ENCODE data around the gene MAD2L1BP. TPM values are rescaled to one million over a fixed set of nuclear protein-coding genes. Genes with fewer than 3 reads are reported as not detected.

Gene MAD2L1BP
- total RNA-seq, 1 donor: 33.1 TPM

- DNase-seq (ENCODE audit: low read depth in 2 of 3, low spot score in 2 of 3): no peak
Observed at GRCh38 chr6:43665376-43665775, 29.7 kb downstream of the MAD2L1BP start.

- DNase-seq (ENCODE audit: low read depth in 2 of 3, low spot score in 2 of 3): no peak
Observed at GRCh38 chr6:43666196-43666920, 30.7 kb downstream of the MAD2L1BP start.

- DNase-seq (ENCODE audit: low read depth in 2 of 3, low spot score in 2 of 3): peak; percentile 61 to 80 (median 61)
Observed at GRCh38 chr6:43667245-43668150, 31.9 kb downstream of the MAD2L1BP start.

GRCh38 chr6:43668151-43669028, 32.8 kb downstream of the MAD2L1BP start:
- DNase-seq (ENCODE audit: low read depth in 2 of 3, low spot score in 2 of 3): peak in 2 of 3 donors; percentile 69 to 79

GRCh38 chr6:43669050-43669921, 33.6 kb downstream of the MAD2L1BP start:
- no peak for DNase-seq (ENCODE audit: low read depth in 2 of 3, low spot score in 2 of 3)

- DNase-seq (ENCODE audit: low read depth in 2 of 3, low spot score in 2 of 3): no peak
Observed at GRCh38 chr6:43669922-43670622, 34.4 kb downstream of the MAD2L1BP start.

- DNase-seq (ENCODE audit: low read depth in 2 of 3, low spot score in 2 of 3): no peak
Observed at GRCh38 chr6:43670623-43670986, 35.0 kb downstream of the MAD2L1BP start.

GRCh38 chr6:43671011-43671800, 35.6 kb downstream of the MAD2L1BP start:
- DNase-seq (ENCODE audit: low read depth in 2 of 3, low spot score in 2 of 3): no peak

- DNase-seq (ENCODE audit: low read depth in 2 of 3, low spot score in 2 of 3): no peak
Observed at GRCh38 chr6:43671801-43672690, 36.4 kb downstream of the MAD2L1BP start.

- no peak for DNase-seq (ENCODE audit: low read depth in 2 of 3, low spot score in 2 of 3)
Observed at GRCh38 chr6:43673444-43674084, 37.9 kb downstream of the MAD2L1BP start.

GRCh38 chr6:43674291-43674690, 38.7 kb downstream of the MAD2L1BP start:
- no peak for DNase-seq (ENCODE audit: low read depth in 2 of 3, low spot score in 2 of 3)

- no peak for DNase-seq (ENCODE audit: low read depth in 2 of 3, low spot score in 2 of 3)
Observed at GRCh38 chr6:43674921-43675320, 39.3 kb downstream of the MAD2L1BP start.

- DNase-seq (ENCODE audit: low read depth in 2 of 3, low spot score in 2 of 3): no peak
Observed at GRCh38 chr6:43676962-43677606, 41.4 kb downstream of the MAD2L1BP start.

- no peak for DNase-seq (ENCODE audit: low read depth in 2 of 3, low spot score in 2 of 3)
Observed at GRCh38 chr6:43677759-43678158, 42.1 kb downstream of the MAD2L1BP start.

- DNase-seq (ENCODE audit: low read depth in 2 of 3, low spot score in 2 of 3): no peak
Observed at GRCh38 chr6:43678341-43678740, 42.7 kb downstream of the MAD2L1BP start.

- no peak for DNase-seq (ENCODE audit: low read depth in 2 of 3, low spot score in 2 of 3)
Observed at GRCh38 chr6:43679057-43679456, 43.4 kb downstream of the MAD2L1BP start.

Measured in hematopoietic multipotent progenitor cell (in vitro differentiated cells).